ENCODE data around the gene SPEM2. TPM values are rescaled to one million over a fixed set of nuclear protein-coding genes. Genes with fewer than 3 reads are reported as not detected.

SPEM2 gene
- polyA plus RNA-seq, 1 of the 3 experiments (the other 2 are of a cell fraction) = not detected

DNA sequence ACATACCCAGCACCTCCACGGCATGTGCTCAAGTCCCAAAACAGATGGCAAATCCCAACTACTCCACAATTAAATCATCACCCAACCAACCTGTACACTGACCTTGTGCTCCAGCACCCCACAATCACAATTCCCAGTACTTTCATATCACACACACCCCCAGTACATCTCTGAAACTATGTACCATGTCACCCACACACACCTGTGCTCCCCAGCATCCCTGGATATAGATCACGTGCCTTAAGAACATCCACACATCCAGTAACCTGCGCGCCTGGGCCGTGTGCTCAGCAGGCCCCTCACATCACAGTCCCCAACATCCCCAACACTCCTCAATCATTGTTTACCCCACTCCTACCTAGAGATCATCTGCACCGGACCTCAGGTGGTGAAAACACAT lies 15.7 kb upstream of the SPEM2 start:
- Histone ChIP-seq H3F3A (replicated peaks; ENCODE audit: insufficient read depth) (no peaks in the 10 kb centered on the region), H3K4me1 (ENCODE audit: control insufficient read depth in 1 of 2, insufficient read depth in 2 of 2, low read depth in 1 of 2, low read length in 1 of 2) (peaks cover 0 to 15% of the 10 kb centered on the region in 2 experiments; a peak in 1 of 4 replicates), H3K9ac (no peak overlapping the region), H3K9me2 (no peaks in the 10 kb centered on the region), H3K79me2 (ENCODE audit: insufficient read depth) (peaks cover 28% of the 10 kb centered on the region), H3K4me3 (ENCODE audit: low read depth in 2 of 2, low read length in 1 of 2) (no peak overlapping the region), H3K27me3 (ENCODE audit: insufficient read depth) (no peaks in the 10 kb centered on the region), H2AFZ (ENCODE audit: low read depth) (no peak overlapping the region), H3K27ac (ENCODE audit: low read depth in 2 of 2, low read length in 1 of 2) (no peak overlapping the region), H4K20me1 (ENCODE audit: insufficient read depth) (peaks cover 11% of the 10 kb centered on the region; the same call in 1 of the 2 replicates), H3K36me3 (replicated peaks in 1 of 2; ENCODE audit: control insufficient read depth in 1 of 2, insufficient read depth in 2 of 2, low read length in 1 of 2) (peaks cover 8 to 42% of the 10 kb centered on the region in 2 experiments), H3K9me3 (no peaks in the 10 kb centered on the region), H3K4me2 (no peak overlapping the region)
- TF ChIP-seq SIN3A (IDR thresholded peaks at IDR 0.05; ENCODE audit: borderline replicate concordance, low read depth, low read length) (no peak), GABPA (IDR thresholded peaks at IDR 0.05; ENCODE audit: low read depth) (no peak), POLR2AphosphoS5 (IDR thresholded peaks at IDR 0.05; ENCODE audit: low read depth, low read length) (no peak), RXRA (IDR thresholded peaks at IDR 0.05; ENCODE audit: borderline replicate concordance, low read depth) (no peak), GATA2 (CRISPR knock-in tag; IDR thresholded peaks at IDR 0.05) (no peak), RFX5 (IDR thresholded peaks at IDR 0.05; ENCODE audit: low read length) (no peak), FOXM1 (IDR thresholded peaks at IDR 0.05; ENCODE audit: low read depth) (no peak), TAF1 (IDR thresholded peaks at IDR 0.05; ENCODE audit: borderline replicate concordance, low read depth, low read length) (no peak)
- TF ChIP-seq, protein P1, sequence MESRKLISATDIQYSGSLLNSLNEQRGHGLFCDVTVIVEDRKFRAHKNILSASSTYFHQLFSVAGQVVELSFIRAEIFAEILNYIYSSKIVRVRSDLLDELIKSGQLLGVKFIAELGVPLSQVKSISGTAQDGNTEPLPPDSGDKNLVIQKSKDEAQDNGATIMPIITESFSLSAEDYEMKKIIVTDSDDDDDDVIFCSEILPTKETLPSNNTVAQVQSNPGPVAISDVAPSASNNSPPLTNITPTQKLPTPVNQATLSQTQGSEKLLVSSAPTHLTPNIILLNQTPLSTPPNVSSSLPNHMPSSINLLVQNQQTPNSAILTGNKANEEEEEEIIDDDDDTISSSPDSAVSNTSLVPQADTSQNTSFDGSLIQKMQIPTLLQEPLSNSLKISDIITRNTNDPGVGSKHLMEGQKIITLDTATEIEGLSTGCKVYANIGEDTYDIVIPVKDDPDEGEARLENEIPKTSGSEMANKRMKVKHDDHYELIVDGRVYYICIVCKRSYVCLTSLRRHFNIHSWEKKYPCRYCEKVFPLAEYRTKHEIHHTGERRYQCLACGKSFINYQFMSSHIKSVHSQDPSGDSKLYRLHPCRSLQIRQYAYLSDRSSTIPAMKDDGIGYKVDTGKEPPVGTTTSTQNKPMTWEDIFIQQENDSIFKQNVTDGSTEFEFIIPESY (IDR thresholded peaks at IDR 0.05; ENCODE audit: borderline replicate concordance, low read depth) = no peak
- TF ChIP-seq, protein P2, sequence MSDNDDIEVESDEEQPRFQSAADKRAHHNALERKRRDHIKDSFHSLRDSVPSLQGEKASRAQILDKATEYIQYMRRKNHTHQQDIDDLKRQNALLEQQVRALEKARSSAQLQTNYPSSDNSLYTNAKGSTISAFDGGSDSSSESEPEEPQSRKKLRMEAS (IDR thresholded peaks at IDR 0.05; ENCODE audit: low read depth) = no peak
- TF ChIP-seq, protein P3, sequence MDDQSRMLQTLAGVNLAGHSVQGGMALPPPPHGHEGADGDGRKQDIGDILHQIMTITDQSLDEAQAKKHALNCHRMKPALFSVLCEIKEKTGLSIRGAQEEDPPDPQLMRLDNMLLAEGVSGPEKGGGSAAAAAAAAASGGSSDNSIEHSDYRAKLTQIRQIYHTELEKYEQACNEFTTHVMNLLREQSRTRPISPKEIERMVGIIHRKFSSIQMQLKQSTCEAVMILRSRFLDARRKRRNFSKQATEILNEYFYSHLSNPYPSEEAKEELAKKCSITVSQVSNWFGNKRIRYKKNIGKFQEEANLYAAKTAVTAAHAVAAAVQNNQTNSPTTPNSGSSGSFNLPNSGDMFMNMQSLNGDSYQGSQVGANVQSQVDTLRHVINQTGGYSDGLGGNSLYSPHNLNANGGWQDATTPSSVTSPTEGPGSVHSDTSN (IDR thresholded peaks at IDR 0.05) = no peak
- ChIA-PET CTCF (interaction anchor here (4.9 kb wide), 1 partner anchor 54 kb away, joined by 28 read pairs; the partner anchor contains the start of gene TMEM95), POLR2A (no interaction called here)
- WGBS (ENCODE audit: low lambda C conversion rate) = 94% methylated on average over 6 of the region's 6 CpGs
- no peak for DNase-seq

DNA sequence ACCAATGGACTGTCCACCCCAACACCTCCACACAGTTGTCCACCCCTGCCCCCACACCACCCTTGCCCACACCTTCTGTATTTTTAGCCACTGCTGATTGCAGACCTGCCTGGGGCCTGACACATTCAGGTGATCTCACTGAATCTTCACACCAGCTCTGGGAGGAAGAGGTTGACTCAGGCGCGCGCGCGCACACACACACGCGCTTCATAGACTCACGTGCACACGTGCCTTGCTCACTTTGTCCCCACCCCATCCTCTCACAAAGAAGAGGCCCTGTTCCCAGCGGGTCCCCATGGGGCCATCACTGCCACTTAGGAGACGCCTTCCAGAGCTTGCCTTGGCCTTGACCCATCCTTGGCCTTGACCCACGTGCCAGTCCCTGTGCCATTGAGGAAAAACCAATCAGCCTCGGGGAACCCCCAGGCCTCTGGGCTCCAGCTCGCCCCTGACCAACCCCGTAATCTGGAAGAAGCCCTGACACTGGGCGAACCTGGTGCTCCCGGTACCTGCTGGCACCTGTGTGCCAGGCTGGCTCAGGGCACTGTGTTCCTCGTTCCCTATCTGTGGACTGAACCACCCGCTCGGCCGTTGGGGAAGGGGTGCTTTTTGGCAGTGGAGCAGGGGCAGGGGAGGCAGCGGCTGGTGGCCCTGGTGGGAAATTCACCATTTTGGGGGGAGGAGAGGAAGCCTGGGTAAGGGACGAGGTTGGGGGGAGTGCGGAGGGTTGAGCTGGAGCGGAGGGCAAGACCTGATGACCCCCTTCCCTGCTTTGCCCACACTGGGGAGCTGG lies 14.6 kb upstream of the SPEM2 start:
- H3K27ac ChIP-seq (ENCODE audit: low read depth in 2 of 2, low read length in 1 of 2) = no peak overlapping the region
- H3K36me3 ChIP-seq (replicated peaks in 1 of 2; ENCODE audit: control insufficient read depth in 1 of 2, insufficient read depth in 2 of 2, low read length in 1 of 2) = peaks cover 8 to 53% of the 10 kb centered on the region in 2 experiments
- no peak overlapping the region for H3K4me2 ChIP-seq
- H3K9me3 ChIP-seq = no peaks in the 10 kb centered on the region
- no peak overlapping the region for H3K9ac ChIP-seq
- DNase-seq = no peak
- H3K4me3 ChIP-seq (ENCODE audit: low read depth in 2 of 2, low read length in 1 of 2) = no peak overlapping the region
- no peaks in the 10 kb centered on the region for H3K9me2 ChIP-seq
- no peaks in the 10 kb centered on the region for H3K27me3 ChIP-seq (ENCODE audit: insufficient read depth)
- WGBS (ENCODE audit: low lambda C conversion rate) = 91% methylated on average over 16 of the region's 25 CpGs
- ChIA-PET CTCF (interaction anchor here (2.8 kb wide), 1 partner anchor 26 kb away, joined by 8 read pairs; no protein-coding TSS in a partner anchor), POLR2A (no interaction called here)
- peaks cover 17% of the 10 kb centered on the region for H3K79me2 ChIP-seq (ENCODE audit: insufficient read depth)
- H3F3A ChIP-seq (replicated peaks; ENCODE audit: insufficient read depth) = no peaks in the 10 kb centered on the region
- H3K4me1 ChIP-seq (ENCODE audit: control insufficient read depth in 1 of 2, insufficient read depth in 2 of 2, low read depth in 1 of 2, low read length in 1 of 2) = peaks cover 0 to 15% of the 10 kb centered on the region in 2 experiments; a peak in 1 of 4 replicates
- H2AFZ ChIP-seq (ENCODE audit: low read depth) = no peak overlapping the region
- H4K20me1 ChIP-seq (ENCODE audit: insufficient read depth) = peaks cover 11% of the 10 kb centered on the region; the same call in 1 of the 2 replicates
- TF ChIP-seq, protein P4, sequence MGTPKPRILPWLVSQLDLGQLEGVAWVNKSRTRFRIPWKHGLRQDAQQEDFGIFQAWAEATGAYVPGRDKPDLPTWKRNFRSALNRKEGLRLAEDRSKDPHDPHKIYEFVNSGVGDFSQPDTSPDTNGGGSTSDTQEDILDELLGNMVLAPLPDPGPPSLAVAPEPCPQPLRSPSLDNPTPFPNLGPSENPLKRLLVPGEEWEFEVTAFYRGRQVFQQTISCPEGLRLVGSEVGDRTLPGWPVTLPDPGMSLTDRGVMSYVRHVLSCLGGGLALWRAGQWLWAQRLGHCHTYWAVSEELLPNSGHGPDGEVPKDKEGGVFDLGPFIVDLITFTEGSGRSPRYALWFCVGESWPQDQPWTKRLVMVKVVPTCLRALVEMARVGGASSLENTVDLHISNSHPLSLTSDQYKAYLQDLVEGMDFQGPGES (IDR thresholded peaks at IDR 0.05; ENCODE audit: low read depth, low read length) = no peak
- TF ChIP-seq GATA2 (CRISPR knock-in tag; IDR thresholded peaks at IDR 0.05) (no peak), SMC3 (IDR thresholded peaks at IDR 0.05; ENCODE audit: low read depth, low read length) (no peak), YY1 (IDR thresholded peaks at IDR 0.05; ENCODE audit: low read depth) (no peak), MXI1 (IDR thresholded peaks at IDR 0.05; ENCODE audit: low read depth, low read length) (no peak), POLR2AphosphoS5 (IDR thresholded peaks at IDR 0.05; ENCODE audit: low read depth, low read length) (no peak)
- TF ChIP-seq, protein P1 (IDR thresholded peaks at IDR 0.05; ENCODE audit: borderline replicate concordance, low read depth) = no peak
